ENCODE data around the gene SMIM3.
"Not testable (repeated sequence)": the region's sequence is repeated elsewhere in the genome, so short reads cannot be mapped to it uniquely, and the experiment has no call there.

SMIM3 gene

DNA sequence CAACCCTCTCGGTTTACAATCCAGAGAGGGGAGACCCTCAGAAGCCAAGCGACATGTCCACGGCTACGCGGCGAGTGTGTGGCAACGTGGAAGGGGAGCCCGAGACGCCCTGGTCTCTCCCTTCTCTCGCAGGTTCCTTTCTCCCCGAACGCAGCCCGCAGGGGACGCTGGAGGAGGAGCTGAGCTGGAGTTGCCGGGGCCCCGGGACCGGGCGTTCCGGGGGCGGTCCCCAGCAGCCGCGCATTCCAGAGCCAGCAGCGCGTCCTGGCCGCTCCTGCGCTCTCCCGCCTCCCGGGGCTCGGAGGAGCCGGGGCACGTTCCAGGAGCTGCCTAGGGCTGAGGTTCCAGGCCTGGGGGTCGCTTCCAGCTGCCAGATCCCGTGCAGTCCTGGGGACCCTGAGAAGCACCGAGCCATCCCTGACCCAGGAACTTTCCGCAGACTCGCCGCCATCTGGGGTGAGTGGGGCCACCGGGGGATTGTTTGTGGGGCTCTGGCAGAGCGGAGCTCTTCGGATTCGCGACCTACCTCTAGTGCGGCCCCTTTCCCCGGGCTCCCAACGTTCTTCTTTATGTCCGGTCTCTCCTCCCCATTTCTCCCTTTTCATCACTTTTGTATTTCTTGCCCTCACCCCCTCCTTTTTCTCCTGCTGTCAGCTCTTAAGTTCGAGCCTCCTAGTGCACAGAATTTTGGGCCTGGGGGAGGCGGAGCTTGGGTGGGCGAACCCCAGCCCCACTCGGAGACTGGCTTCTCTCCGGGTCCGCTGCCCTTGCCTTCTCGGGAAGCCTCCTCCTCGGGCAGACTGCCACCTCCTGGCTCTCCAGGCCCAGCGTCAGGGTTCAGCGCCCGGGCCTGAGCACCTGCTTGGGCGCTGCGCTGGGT is at the start of gene SMIM3:
SMIM3 (plus strand) TSS at position 241 of the 880 bp plus-strand sequence. CDS start 16,684 bp downstream, outside the sequence.
- no peak for DNase-seq

- no peak for DNase-seq
Observed at GRCh38 chr5:150729859-150730258, 48.7 kb upstream of the SMIM3 start.

- no peak for DNase-seq
Observed at GRCh38 chr5:150731669-150732242, 46.8 kb upstream of the SMIM3 start.

DNA sequence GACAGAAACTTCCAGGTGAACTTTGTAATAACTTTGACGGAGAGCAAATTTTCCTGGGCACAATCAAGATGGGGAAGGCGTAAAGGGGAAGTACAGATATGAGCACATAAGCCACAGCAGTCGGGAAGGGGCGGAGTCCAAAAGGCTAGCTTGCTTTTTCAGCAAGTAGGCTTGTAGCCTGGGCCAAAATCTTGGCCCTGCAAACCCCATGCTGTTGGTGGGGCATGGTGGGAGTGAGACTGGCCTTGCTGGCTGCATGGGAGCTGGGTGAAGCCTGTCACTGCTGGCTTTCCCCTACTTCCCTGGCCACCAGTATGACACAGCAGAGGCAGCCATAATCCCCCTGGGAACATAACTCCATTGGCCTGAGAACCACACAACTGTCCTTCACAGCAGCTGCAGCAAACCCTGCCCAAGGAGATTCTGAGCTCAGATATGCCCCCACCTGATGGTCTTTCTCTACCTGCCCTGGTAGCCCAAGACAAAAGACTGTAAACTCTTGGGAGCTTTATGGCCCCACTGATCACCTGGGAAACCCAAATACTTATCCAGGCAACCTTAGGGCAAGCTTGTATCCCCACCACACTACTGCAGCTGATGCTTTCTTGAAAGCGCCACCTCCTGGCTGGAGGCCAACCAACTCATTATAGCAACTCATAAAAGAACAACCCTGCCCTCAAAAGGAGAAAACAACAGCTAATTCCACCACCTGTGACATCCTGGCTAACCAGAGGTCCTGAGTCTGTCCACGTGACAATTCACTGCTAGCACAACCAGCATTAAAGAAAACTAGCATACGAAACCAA is 43.8 kb upstream of the SMIM3 start:
- DNase-seq, result no peak

GRCh38 chr5:150738862-150739261 is 39.7 kb upstream of the SMIM3 start:
- DNase-seq, result no peak

GRCh38 chr5:150740992-150741391 is 37.6 kb upstream of the SMIM3 start:
- no peak for DNase-seq

DNA sequence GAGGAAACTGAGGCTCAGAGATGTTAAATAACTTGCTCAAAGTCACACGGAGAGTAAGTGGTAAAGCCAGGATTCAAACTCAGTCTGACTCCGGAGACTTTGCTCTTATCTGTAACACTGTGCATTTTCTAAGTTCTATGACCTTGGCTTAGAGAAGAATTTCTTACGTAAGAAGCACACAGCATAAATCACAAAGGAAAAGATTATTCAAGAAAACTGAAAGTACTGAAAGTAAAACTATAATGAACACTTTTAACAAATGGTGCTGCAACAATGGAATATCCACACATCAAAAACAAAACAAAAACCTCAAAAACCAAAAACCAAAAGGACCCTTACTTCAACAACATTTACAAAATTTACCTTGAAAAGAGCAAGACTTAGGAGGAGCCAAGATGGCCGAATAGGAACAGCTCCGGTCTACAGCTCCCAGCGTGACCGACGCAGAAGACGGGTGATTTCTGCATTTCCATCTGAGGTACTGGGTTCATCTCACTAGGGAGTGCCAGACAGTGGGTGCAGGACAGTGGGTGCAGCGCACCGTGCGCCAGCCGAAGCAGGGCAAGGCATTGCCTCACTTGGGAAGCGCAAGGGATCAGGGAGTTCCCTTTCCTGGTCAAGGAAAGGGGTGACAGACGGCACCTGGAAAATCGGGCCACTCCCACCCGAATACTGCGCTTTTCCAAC is 36.0 kb upstream of the SMIM3 start:
- not testable (repeated sequence) for DNase-seq

DNA sequence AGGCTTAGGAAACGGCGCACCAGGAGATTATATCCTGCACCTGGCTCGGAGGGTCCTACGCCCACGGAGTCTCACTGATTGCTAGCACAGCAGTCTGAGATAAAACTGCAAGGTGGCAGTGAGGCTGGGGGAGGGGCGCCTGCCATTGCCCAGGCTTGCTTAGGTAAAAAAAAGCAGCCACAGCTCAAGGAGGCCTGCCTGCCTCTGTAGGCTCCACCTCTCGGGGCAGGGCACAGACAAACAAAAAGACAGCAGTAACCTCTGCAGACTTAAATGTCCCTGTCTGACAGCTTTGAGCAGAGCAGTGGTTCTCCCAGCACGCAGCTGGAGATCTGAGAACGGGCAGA is 35.4 kb upstream of the SMIM3 start:
- not testable (repeated sequence) for DNase-seq

DNA sequence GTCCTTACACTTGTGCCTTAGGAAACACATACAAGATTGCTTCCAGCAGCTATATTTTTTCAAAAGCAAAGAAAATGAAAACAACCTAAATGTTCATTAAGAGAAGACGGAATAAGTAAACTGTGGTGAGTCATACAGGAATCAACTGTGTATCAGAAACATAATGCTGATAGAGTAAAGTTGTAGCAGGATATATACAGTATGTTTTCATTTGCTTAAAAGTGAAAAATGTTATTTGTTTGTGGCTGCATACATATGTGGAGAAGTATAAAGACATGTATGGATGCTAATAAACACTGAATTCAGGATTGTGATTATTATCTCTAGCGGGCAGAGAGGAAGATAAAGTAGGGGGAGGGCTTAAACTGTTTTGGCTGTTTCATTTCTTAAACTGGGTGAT is 28.1 kb upstream of the SMIM3 start:
- no peak for DNase-seq

DNA sequence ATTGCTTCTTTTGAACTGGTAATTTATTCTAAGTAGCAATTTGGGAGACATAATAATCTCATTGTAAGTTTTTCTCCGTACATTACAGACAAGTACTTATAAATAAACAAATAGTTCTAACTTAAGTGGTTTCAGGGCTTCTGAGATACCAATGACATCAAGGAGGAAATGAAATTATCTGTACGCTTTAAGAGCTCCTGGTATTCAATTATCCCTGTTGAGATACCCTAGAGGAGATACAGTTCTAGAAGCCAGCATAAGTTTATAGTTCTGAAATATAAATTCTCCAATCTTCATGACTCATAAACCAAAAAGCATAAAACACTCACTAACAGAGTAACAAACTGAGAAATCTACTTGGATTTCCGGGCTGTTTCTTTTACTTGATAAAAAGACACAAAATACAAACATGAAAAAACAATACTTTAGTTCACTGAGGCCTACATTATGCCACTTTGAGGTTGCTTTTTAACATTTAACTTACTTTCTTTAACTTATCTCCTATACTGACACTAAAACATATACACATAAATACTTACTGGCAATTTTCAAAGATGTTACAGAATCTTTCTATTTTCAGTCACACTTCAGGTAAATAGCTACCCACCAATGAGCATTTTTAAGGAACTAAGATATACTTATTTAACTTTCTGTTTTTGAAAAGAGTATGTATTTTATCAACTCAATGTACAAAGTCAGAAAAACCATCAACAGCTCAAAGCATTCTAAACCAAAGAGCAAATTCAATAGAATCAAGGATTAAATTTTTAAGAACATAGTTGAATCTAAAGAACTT is 27.3 kb upstream of the SMIM3 start:
- DNase-seq, result no peak

- no peak for DNase-seq
Observed at GRCh38 chr5:150753463-150753862, 25.1 kb upstream of the SMIM3 start.

GRCh38 chr5:150753863-150754262 is 24.7 kb upstream of the SMIM3 start:
- no peak for DNase-seq

GRCh38 chr5:150757087-150757649 is 21.4 kb upstream of the SMIM3 start:
- DNase-seq, result no peak

DNA sequence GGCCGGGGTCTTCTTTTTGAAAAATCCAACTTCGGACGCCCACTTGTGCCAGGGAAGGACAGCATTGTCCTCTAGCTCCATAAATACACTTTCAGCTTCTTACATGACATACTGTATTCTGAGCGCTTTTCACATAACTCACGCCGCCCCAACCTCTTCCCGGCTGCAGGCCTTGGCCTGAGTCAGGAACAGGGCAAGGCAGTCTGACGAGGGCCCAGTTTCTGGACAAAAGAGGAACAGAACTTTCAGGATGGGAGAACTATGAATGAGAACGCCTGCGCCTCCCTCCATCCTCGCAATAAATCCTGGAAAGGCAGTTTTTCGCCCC is 20.4 kb upstream of the SMIM3 start:
- DNase-seq, result no peak

DNA sequence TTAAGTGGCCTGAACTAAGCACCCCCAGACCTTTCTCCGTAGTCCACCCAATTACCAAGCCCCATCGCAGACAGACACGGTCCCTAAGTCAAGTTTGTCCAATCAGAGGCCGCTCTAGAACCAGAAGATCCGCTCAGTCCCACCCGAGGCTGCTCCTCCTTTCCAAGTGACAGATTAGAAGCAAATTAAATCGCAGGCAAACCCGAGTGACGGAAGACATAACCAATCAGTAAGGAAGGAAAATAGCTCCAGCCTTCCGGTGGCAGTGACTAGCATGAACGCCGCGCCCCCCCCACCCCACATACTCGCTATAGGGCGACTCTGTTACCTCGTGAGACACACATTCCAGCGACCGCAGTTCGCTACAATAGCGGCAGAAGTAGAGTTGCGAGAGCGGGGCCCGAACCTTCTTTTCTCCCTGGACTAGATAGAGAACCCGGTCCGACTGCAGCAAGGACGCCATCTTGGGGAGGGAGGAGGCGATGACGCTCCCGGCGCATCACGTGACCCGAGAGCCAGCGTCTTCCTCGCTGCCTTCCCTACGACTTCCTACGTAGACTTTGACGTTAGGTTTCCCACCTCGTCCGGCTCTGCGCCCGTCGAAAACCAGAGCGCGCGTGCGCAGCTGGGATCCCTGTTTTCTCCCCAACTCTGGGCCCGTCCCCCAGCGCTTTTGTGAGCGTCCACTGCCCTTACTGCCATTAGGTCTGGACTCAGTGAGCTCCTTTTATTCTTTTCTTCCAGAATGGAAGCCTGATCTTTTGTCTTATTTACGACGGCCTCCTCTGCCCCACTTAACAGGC is 19.8 kb upstream of the SMIM3 start, which contains the start of gene DCTN4:
DCTN4 (minus strand) TSS at position 487 of the 803 bp plus-strand sequence; CDS start at position 463, 24 bp downstream.
- DNase-seq, result peak; percentile 99

DNA sequence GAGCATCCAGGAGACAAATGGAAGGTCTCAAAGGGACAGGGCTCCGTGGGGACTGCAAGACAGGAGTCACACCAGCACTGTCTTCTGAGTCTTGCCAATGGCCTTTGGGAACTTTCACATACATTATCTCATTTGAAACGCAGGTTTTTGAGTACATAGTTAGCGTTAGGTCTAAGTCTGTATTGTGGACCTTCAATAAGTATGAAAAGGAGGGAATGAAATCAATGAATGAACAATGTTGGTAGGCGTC is 19.3 kb upstream of the SMIM3 start:
- no peak for DNase-seq

GRCh38 chr5:150762211-150762610 is 16.3 kb upstream of the SMIM3 start:
- no peak for DNase-seq

- DNase-seq, result no peak
Observed at GRCh38 chr5:150763023-150763769, 15.4 kb upstream of the SMIM3 start.

DNA sequence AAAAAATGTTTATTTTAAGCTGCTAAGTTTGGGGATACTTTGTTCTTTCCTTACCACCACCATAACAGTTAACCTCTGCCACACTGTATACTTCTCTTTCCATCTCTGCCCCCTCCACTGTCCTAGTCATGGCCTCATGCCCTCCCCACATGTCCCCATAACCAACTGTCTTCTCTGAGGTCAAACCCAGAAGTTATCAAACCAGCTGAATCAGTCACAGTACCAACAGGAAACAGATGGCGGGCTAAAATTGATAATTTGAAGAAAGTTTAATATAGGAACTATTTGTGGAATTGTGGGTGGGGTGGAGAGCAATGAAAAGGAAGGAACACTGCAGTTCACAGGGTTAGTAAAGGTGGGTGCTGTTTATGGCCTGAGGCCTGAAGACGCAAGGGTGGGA is 14.0 kb upstream of the SMIM3 start:
- no peak for DNase-seq

DNA sequence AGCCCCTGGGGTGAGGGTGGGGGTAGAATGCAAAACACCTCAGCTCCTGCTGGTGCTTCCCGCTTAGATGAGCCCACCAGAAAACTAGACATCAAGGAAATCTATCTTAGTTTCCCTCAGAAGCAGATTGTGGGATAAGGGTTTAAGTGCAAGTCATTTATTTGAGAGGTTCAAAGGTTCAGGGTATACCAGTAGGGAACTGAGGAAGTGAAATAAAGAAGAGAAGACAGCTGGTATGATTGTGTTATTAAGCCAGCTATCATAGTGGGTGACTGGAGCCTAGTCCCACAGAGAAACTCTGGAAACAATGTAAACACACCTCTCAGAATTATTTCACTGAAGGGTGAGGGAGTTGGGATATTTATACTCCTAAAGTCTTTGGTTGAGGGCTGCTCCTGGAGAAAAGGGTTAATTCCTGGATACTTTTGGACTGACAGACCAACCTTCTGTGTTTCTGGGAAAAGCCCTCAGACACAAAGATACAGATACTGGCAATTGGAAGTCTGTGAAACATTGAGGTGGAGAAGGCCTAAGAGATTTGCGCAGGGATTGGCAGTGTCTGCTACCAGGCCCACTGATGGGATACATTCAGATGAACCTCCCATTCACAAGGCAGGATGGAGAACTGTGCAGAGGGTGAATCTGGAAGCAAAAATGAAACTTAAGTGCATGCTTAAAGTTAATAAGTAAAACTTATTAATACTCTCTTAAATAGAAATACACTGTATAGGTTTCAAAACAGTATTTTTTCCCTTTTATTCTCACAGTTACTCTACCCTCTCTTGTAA is 13.4 kb upstream of the SMIM3 start:
- no peak for DNase-seq

Measured in NCI-H524 treated with DMSO at 0.1 percent for 48 hours (cell line).